Astrocyte (in vitro differentiated cells and primary cell): ENCODE data around the gene MAN2A1. TPM values are rescaled to one million over a fixed set of nuclear protein-coding genes. Genes with fewer than 3 reads are reported as not detected.

Source experiments
- DNase-seq: peaks from one replicate; pipeline ENCODE4 v3.0.0-alpha.2; 2010; ENCODE audit warnings: low read depth
- FAIRE-seq: peaks from 2 replicates; lab custom pipeline; 2011; peaks lifted over from hg19 to GRCh38; lab: Jason Lieb, UNC
- H2AFZ ChIP-seq: 2 replicates; pipeline ENCODE4 v1.6.0; 2012; ENCODE audit warnings: low read depth, low read length, inconsistent platforms
- H3K27ac ChIP-seq: 2 replicates; pipeline ENCODE4 v1.5.1; 2011; ENCODE audit warnings: low read depth, low read length, inconsistent platforms
- H3K27me3 ChIP-seq: 2 replicates; pipeline ENCODE4 v1.6.0; 2011; ENCODE audit warnings: low read length, inconsistent platforms; ENCODE audit not compliant: insufficient read depth
- H3K36me3 ChIP-seq: 2 replicates; pipeline ENCODE4 v1.5.1; 2011; ENCODE audit warnings: low read length, inconsistent platforms; ENCODE audit not compliant: insufficient read depth
- H3K4me1 ChIP-seq: 2 replicates; pipeline ENCODE4 v1.5.1; 2011; ENCODE audit warnings: low read length, inconsistent platforms; ENCODE audit not compliant: insufficient read depth
- H3K4me2 ChIP-seq: 2 replicates; pipeline ENCODE4 v1.6.0; 2012; ENCODE audit warnings: low read length, inconsistent platforms
- H3K4me3 ChIP-seq: 2 replicates; pipeline ENCODE4 v1.5.1; 2011; ENCODE audit warnings: low read depth, mild to moderate bottlenecking, low read length, inconsistent platforms; ENCODE audit not compliant: insufficient read depth
- H3K79me2 ChIP-seq: 2 replicates; pipeline ENCODE4 v1.6.0; 2012; ENCODE audit warnings: mild to moderate bottlenecking, low read length, inconsistent platforms; ENCODE audit not compliant: insufficient read depth
- H3K9ac ChIP-seq: 2 replicates; pipeline ENCODE4 v1.6.0; 2012; ENCODE audit warnings: mild to moderate bottlenecking, low read length, inconsistent platforms
- H3K9me3 ChIP-seq: 2 replicates; pipeline ENCODE4 v1.5.1; 2012; ENCODE audit warnings: low read depth, mild to moderate bottlenecking, low read length, inconsistent platforms; ENCODE audit not compliant: insufficient read depth
- H4K20me1 ChIP-seq: 2 replicates; pipeline ENCODE4 v1.6.0; 2012; ENCODE audit warnings: low read length, inconsistent platforms; ENCODE audit not compliant: insufficient read depth
- H3K27ac Mint-ChIP-seq: one replicate; pipeline ENCODE4 v1.8.0; 2021; ENCODE audit warnings: mild to moderate bottlenecking, mixed read lengths; ENCODE audit not compliant: unreplicated experiment
- H3K27me3 Mint-ChIP-seq: one replicate; pipeline ENCODE4 v1.8.0; 2021; ENCODE audit warnings: low read depth, mixed read lengths; ENCODE audit not compliant: unreplicated experiment
- H3K36me3 Mint-ChIP-seq: one replicate; pipeline ENCODE4 v1.8.0; 2021; ENCODE audit warnings: low read depth, mixed read lengths; ENCODE audit not compliant: unreplicated experiment
- H3K4me1 Mint-ChIP-seq: one replicate; pipeline ENCODE4 v1.8.0; 2021; ENCODE audit warnings: low read depth, mixed read lengths; ENCODE audit not compliant: unreplicated experiment
- H3K4me3 Mint-ChIP-seq: one replicate; pipeline ENCODE4 v1.8.0; 2021; ENCODE audit warnings: mild to moderate bottlenecking, moderate library complexity, mixed read lengths; ENCODE audit not compliant: unreplicated experiment
- H3K9me3 Mint-ChIP-seq: one replicate; pipeline ENCODE4 v1.8.0; 2021; ENCODE audit warnings: mild to moderate bottlenecking, mixed read lengths; ENCODE audit not compliant: unreplicated experiment
- EZH2 ChIP-seq: IDR thresholded peaks from 2 replicates; pipeline ENCODE4 v1.6.1; 2012; ENCODE audit warnings: mild to moderate bottlenecking, low read length, inconsistent platforms; ENCODE audit not compliant: insufficient read depth
- total RNA-seq: library from RNA; stranded (reverse); gene quantifications from 2 replicates; pipeline ENCODE4 v1.2.1, GENCODE V29; 2021
- TF ChIP-seq, protein P1 (sequence below): IDR thresholded peaks from 2 replicates; pipeline ENCODE4 v1.5.1; 2011; ENCODE audit warnings: low read depth, mild to moderate bottlenecking, inconsistent platforms, low read length, moderate library complexity; ENCODE audit not compliant: insufficient read depth

MAN2A1 gene
- total RNA-seq, 1 donor from 2014 or later, result 109 TPM

- no peak for FAIRE-seq
- no peaks in the 10 kb centered on the region for H3K36me3 Mint-ChIP-seq
These were observed 187.9 kb downstream of the MAN2A1 start for GRCh38 chr5:109877670-109878045.

GRCh38 chr5:109878887-109879286, 189.2 kb downstream of the MAN2A1 start:
- Mint-ChIP-seq H3K27me3 (no peaks in the 10 kb centered on the region), H3K4me1 (peaks cover 32% of the 10 kb centered on the region), H3K36me3 (no peaks in the 10 kb centered on the region), H3K27ac (no peak overlapping the region), H3K4me3 (no peak overlapping the region), H3K9me3 (peaks cover 2% of the 10 kb centered on the region)
- DNase-seq, result no peak
- Histone ChIP-seq H3K27ac (no peak overlapping the region), H3K4me2 (no peak overlapping the region), H3K9ac (no peak overlapping the region), H3K27me3 (no peaks in the 10 kb centered on the region), H3K4me1 (peaks cover 16% of the 10 kb centered on the region), H4K20me1 (no peaks in the 10 kb centered on the region), H3K79me2 (no peaks in the 10 kb centered on the region), H2AFZ (no peak overlapping the region), H3K4me3 (no peak overlapping the region), H3K9me3 (no peaks in the 10 kb centered on the region), H3K36me3 (no peaks in the 10 kb centered on the region)
- TF ChIP-seq EZH2, result no peak
- TF ChIP-seq, protein P1, sequence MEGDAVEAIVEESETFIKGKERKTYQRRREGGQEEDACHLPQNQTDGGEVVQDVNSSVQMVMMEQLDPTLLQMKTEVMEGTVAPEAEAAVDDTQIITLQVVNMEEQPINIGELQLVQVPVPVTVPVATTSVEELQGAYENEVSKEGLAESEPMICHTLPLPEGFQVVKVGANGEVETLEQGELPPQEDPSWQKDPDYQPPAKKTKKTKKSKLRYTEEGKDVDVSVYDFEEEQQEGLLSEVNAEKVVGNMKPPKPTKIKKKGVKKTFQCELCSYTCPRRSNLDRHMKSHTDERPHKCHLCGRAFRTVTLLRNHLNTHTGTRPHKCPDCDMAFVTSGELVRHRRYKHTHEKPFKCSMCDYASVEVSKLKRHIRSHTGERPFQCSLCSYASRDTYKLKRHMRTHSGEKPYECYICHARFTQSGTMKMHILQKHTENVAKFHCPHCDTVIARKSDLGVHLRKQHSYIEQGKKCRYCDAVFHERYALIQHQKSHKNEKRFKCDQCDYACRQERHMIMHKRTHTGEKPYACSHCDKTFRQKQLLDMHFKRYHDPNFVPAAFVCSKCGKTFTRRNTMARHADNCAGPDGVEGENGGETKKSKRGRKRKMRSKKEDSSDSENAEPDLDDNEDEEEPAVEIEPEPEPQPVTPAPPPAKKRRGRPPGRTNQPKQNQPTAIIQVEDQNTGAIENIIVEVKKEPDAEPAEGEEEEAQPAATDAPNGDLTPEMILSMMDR, result no peak
- no peak for FAIRE-seq

More at GRCh38 chr5:109877670-109878045, 187.9 kb downstream of the MAN2A1 start:
- Mint-ChIP-seq H3K27ac (peak overlapping the region; percentile 20), H3K9me3 (peaks cover 2% of the 10 kb centered on the region), H3K27me3 (no peaks in the 10 kb centered on the region), H3K4me3 (no peak overlapping the region), H3K4me1 (peaks cover 32% of the 10 kb centered on the region)
- Histone ChIP-seq H3K9ac (peak overlapping the region; percentile 29), H3K79me2 (no peaks in the 10 kb centered on the region), H3K36me3 (no peaks in the 10 kb centered on the region), H4K20me1 (no peaks in the 10 kb centered on the region), H3K9me3 (no peaks in the 10 kb centered on the region), H2AFZ (no peak overlapping the region), H3K4me3 (peak overlapping the region; percentile 43), H3K27me3 (no peaks in the 10 kb centered on the region), H3K4me2 (peak overlapping the region; percentile 78), H3K27ac (peak overlapping the region; percentile 79), H3K4me1 (peaks cover 16% of the 10 kb centered on the region)
- peak; percentile 60 for DNase-seq
- TF ChIP-seq, protein P1, result no peak
- no peak for TF ChIP-seq EZH2

GRCh38 chr5:109880907-109881685, 191.4 kb downstream of the MAN2A1 start:
- TF ChIP-seq, protein P1, result no peak
- TF ChIP-seq EZH2, result no peak
- Histone ChIP-seq H3K27ac (no peak overlapping the region), H4K20me1 (no peaks in the 10 kb centered on the region), H3K27me3 (no peaks in the 10 kb centered on the region), H3K4me2 (peak overlapping the region; percentile 23), H3K79me2 (no peaks in the 10 kb centered on the region), H2AFZ (no peak overlapping the region), H3K9ac (no peak overlapping the region), H3K4me3 (no peak overlapping the region), H3K4me1 (peaks cover 16% of the 10 kb centered on the region), H3K36me3 (no peaks in the 10 kb centered on the region), H3K9me3 (no peaks in the 10 kb centered on the region)
- H3K27me3 Mint-ChIP-seq, result no peaks in the 10 kb centered on the region
- no peak overlapping the region for H3K4me3 Mint-ChIP-seq
- FAIRE-seq (no peak), DNase-seq (peak; percentile 56)
- H3K4me1 Mint-ChIP-seq, result peaks cover 27% of the 10 kb centered on the region
- peaks cover 5% of the 10 kb centered on the region for H3K9me3 Mint-ChIP-seq
- peak overlapping the region; percentile 42 for H3K27ac Mint-ChIP-seq
- no peaks in the 10 kb centered on the region for H3K36me3 Mint-ChIP-seq
